Brain microvascular endothelial cell (primary cell): ENCODE data around the gene ZNF211.
A peak's percentile ranks its signal among the peaks of the same experiment; 100 is the strongest.

Experiments used
- DNase-seq: peaks from one replicate; pipeline ENCODE4 v3.0.0-alpha.2; 2020
- H3K27ac ChIP-seq: fragments of 250-450 bp; sonication (Bioruptor Pico); 2 replicates; pipeline ENCODE4 v1.5.1; 2020; ENCODE audit warnings: mild to moderate bottlenecking, moderate library complexity
- H3K27me3 ChIP-seq: fragments of 250-450 bp; sonication (Bioruptor Pico); replicated peaks from 2 replicates; pipeline ENCODE4 v1.5.1; 2020; ENCODE audit warnings: mild to moderate bottlenecking
- H3K36me3 ChIP-seq: fragments of 250-450 bp; sonication (Bioruptor Pico); replicated peaks from 2 replicates; pipeline ENCODE4 v1.5.1; 2020; ENCODE audit warnings: mild to moderate bottlenecking
- H3K4me3 ChIP-seq: 2 replicates; pipeline ENCODE4 v1.5.1; 2011; ENCODE audit warnings: low read depth, mild to moderate bottlenecking, control low read depth, low read length, moderate library complexity
- in situ Hi-C: cut with HindIII; loops from 2 replicates; pipeline ENCODE4 v1.10.0; 2017; ENCODE audit warnings: low sequenced_read_pairs, low pct_ligation_motif_present
- TF ChIP-seq, protein P1 (sequence below): IDR thresholded peaks from 2 replicates; pipeline ENCODE4 v1.5.1; 2011; ENCODE audit warnings: low read depth, mild to moderate bottlenecking, moderate library complexity, low read length, control low read depth, inconsistent platforms; ENCODE audit errors: missing control alignments

ZNF211 gene

DNA sequence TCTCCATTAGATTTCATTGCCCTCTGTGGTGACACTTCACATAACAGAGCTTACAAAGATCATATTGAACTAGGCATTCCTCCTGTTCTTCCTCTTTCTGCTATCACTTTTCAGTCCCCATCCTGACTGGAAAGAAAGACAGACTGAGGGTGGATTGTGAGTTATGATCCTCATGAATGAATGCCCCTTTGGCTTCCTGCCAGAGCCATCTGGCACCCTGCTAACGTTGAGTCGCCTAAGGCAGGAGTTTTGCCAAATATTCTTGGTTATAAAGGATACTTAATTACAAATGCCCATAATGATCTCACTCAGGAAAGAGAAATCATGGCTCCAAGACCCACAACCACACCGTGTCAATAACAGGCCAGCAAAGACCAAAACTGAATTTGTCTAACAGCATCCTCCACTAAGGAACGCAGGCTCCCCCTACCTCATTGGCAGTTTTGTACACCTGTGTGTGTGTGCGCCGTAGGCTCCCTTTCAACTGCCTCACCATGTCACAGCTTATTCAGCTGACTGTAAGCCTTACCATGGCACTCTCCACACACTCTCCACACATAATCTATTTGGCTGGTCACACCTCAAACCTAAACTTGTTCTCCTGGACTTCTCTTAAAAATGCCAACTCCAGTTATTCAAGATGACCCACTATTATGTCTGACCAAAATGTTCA, 15.5 kb downstream of the ZNF211 start:
- Histone ChIP-seq H3K27me3 (no peaks in the 10 kb centered on the region), H3K27ac (no peak overlapping the region), H3K36me3 (no peaks in the 10 kb centered on the region), H3K4me3 (no peak overlapping the region)
- in situ Hi-C loops: no loop called here
- TF ChIP-seq, protein P1, sequence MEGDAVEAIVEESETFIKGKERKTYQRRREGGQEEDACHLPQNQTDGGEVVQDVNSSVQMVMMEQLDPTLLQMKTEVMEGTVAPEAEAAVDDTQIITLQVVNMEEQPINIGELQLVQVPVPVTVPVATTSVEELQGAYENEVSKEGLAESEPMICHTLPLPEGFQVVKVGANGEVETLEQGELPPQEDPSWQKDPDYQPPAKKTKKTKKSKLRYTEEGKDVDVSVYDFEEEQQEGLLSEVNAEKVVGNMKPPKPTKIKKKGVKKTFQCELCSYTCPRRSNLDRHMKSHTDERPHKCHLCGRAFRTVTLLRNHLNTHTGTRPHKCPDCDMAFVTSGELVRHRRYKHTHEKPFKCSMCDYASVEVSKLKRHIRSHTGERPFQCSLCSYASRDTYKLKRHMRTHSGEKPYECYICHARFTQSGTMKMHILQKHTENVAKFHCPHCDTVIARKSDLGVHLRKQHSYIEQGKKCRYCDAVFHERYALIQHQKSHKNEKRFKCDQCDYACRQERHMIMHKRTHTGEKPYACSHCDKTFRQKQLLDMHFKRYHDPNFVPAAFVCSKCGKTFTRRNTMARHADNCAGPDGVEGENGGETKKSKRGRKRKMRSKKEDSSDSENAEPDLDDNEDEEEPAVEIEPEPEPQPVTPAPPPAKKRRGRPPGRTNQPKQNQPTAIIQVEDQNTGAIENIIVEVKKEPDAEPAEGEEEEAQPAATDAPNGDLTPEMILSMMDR: no peak
- no peak for DNase-seq

DNA sequence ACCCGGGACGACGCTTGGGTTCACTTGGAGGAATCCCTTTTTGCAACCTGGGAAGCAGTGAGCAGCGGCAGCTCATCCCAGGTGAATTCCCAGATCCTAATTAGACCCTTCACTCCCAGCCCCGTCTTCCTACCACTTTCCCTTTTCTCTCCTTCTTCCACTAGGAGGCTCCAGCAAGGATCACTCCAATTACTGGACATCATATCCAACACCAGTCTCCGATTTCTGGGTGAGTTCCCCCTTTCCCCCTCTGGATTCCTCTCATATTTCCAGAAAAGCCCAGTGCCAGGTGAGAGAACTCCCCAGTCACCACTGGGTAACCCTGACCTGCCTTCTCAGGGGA, 18.7 kb downstream of the ZNF211 start:
- H3K27ac ChIP-seq: no peak overlapping the region
- DNase-seq: no peak
- H3K36me3 ChIP-seq: no peaks in the 10 kb centered on the region
- TF ChIP-seq, protein P1: no peak
- in situ Hi-C loops: no loop called here
- H3K27me3 ChIP-seq: no peaks in the 10 kb centered on the region
- no peak overlapping the region for H3K4me3 ChIP-seq

DNA sequence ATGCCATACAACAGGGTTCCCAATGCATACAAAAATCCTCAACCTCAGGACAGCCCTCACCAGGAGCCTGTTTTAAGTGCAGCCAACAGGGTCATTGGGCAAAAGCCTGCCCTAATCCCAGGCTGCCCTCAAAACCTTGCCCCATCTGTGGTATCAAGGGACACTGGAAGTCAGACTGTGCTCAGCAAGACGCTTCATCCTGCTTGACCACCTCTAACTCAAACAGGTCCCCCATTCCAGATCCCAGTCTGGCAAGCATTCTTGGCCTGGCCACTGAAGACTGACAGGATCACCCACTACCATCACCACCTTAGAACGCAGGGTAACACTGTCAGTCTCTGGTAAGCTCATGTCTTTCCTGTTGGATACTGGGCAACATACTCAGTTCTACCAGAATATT, 20.7 kb downstream of the ZNF211 start:
- Histone ChIP-seq H3K27me3 (no peaks in the 10 kb centered on the region), H3K4me3 (no peak overlapping the region), H3K36me3 (no peaks in the 10 kb centered on the region), H3K27ac (no peak overlapping the region)
- in situ Hi-C loops: no loop called here
- no peak for DNase-seq
- TF ChIP-seq, protein P1: no peak

DNA sequence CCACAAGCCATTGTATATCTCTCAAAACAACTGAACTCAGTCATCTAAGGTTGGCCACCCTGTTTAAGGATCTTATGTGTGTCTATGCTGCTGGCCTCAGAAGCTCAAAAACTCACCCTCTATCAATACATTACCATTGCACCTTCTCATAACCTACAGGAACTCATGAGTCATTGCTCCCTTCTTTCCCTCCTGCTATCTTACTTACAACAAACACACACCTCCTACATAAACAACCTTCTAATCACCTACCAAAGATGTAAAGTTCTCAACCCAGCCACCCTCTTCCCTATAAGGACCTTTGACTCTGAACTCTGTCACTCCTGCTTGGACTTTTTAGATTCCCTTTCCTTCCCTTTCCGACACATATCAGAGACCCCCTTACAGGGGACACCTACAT, 22.5 kb downstream of the ZNF211 start:
- DNase-seq: no peak
- in situ Hi-C loops: no loop called here
- H3K36me3 ChIP-seq: no peaks in the 10 kb centered on the region
- no peaks in the 10 kb centered on the region for H3K27me3 ChIP-seq
- TF ChIP-seq, protein P1: no peak
- no peak overlapping the region for H3K4me3 ChIP-seq
- no peak overlapping the region for H3K27ac ChIP-seq

DNA sequence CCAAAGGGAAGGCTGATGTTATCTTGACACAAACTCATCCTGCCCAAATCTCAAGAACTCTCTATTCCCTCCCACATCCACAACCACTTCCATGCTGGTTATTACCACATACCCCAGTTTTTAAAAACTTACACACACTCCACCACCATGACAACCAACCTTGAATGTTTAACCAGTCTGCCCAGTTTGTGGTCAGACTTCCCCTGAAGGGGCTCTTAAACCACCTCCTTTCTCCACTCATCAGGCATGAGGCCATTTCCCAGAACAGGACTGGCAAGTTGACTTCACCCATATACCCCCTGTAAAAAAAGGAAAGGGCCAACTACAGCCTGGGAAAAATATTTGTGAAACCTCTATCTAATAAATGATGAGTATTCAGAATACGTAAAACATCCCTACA, 23.4 kb downstream of the ZNF211 start:
- Histone ChIP-seq H3K4me3 (no peak overlapping the region), H3K27me3 (no peaks in the 10 kb centered on the region), H3K36me3 (no peaks in the 10 kb centered on the region), H3K27ac (no peak overlapping the region)
- in situ Hi-C loops: no loop called here
- DNase-seq: no peak
- TF ChIP-seq, protein P1: no peak

DNA sequence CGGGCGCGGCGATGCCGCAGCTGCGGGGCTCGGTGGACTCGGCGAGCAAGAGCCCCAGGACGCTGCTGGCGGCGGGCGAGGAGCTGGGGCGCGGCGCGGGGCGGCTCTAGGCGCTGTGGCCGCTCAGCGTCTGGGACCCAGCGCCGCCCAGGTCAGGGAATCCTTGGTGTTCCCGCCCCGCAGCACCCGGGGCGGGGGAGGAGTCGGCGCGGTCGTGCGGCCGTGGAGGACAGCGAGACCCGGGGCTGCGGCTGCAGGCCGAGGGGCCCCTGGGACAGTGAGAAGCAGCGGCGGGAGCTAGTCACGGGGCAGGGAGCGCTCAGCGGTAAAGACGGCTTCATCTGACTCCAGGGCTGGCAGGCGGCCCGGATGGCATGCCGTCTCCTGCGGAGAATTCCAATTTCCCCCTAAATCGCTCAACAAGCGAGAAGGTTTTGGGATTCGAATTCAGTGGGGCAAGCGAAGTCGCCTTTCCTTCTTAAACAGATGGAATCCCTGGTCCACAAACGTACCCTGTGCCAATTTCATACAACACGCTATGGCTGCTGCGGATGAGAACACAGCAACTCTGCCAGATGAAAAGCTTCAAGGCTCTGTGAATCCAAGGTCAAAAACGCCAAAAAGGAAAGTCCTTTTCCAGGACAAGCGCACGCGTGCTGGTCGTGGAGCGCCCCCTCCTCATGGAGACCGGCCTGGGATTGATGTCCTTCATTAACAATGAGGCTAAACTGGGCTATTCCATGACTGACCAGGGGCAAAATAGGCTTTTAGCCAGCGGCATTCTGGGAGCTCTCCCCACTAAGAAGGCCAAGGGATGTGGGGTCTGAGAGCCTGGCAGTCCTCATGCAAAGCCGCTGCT, 31.5 kb downstream of the ZNF211 start:
- H3K4me3 ChIP-seq: peak overlapping the region; percentile 54
- peak; percentile 2 for DNase-seq
- TF ChIP-seq, protein P1: no peak
- in situ Hi-C loops: no loop called here
- no peak overlapping the region for H3K27ac ChIP-seq
- no peaks in the 10 kb centered on the region for H3K27me3 ChIP-seq
- no peaks in the 10 kb centered on the region for H3K36me3 ChIP-seq
